Omental fat pad (tissue), 4 donors: Measurements from ENCODE around the gene AGAP1. TPM values are rescaled to one million over a fixed set of nuclear protein-coding genes. Genes with fewer than 3 reads are reported as not detected.

Source experiments
- ATAC-seq: fragments of 150-250 bp; one replicate; pipeline ENCODE4 v1.9.1; 2016; ENCODE audit warnings: mild to moderate bottlenecking, moderate library complexity; ENCODE audit not compliant: low FRiP score
- DNase-seq: peaks from one replicate; pipeline ENCODE4 v3.0.0-alpha.2; 2019; ENCODE audit warnings: low spot score
- CTCF ChIP-seq, 3 donors: fragments of 450-650 bp; IDR thresholded peaks; one replicate each; pipeline ENCODE4 v1.5.1; 2016 to 2017; ENCODE audit warnings: antibody characterized with exemption in 3 of 3, mild to moderate bottlenecking in 3 of 3, moderate library complexity in 2 of 3
- total RNA-seq, 4 donors: library from RNA; depleted of rRNA; stranded (reverse); fragments of >200 nt; gene quantifications; one replicate each; pipeline ENCODE4 v1.1.0, GENCODE V29; 2016

AGAP1 gene
- total RNA-seq, 4 donors from 2014 or later = 15.5 to 24.3 (median 16.2) TPM

DNA sequence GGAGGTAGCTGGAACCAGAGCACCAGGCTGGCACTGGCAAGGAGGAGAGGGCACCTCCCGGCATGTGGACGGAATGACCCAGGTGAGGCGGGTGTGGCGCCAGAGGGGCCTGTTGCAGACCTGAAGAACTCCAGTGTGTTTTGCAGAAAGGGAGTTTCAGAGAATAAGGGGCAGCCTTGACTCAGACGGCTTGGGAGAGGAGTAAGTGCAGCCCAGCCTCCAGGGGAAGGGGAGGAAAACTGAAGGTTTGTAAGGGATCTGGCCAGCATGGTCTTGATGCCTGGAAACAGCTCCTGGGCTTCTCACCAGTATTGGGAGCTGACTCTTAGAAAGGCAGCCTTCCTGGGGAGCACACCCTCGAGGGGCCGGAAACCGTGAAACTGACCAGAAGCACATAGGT lies 101.1 kb downstream of the AGAP1 start:
- ATAC-seq (peak; percentile 3), DNase-seq (no peak)
- TF ChIP-seq CTCF (IDR thresholded peaks at IDR 0.05) = no peak

- TF ChIP-seq CTCF (IDR thresholded peaks at IDR 0.05) = peak in 2 of 3 donors; percentile 27 to 59
These were observed 101.7 kb downstream of the AGAP1 start for GRCh38 chr2:235595422-235596010.

GRCh38 chr2:235596272-235596671 lies 102.4 kb downstream of the AGAP1 start:
- no peak for DNase-seq
- no peak for ATAC-seq
- no peak for TF ChIP-seq CTCF (IDR thresholded peaks at IDR 0.05)

More at GRCh38 chr2:235595422-235596010, 101.7 kb downstream of the AGAP1 start:
- DNase-seq = peak; percentile 58
- ATAC-seq = peak; percentile 58

- DNase-seq = no peak
- TF ChIP-seq CTCF (IDR thresholded peaks at IDR 0.05) = no peak
- no peak for ATAC-seq
These were observed 103.3 kb downstream of the AGAP1 start for GRCh38 chr2:235597081-235597615.

DNA sequence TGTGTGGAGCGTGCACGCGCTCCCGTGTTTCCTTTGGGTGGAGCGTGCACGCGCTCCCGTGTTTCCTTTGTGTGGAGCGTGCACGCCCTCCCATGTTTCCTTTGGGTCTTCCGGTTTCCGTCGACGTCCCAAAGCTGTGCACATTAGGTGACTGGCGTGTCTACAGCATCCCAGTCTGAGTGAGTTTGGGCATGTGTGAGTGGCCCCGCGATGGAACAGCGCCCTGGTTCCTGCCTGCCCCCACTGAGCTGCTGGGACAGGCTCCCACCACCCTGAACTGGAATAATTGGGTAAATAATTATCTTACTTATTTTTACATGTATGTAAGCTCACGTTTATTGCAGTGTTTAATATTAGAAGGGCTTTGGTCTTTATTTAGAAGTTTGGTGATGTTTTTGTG lies 104.2 kb downstream of the AGAP1 start:
- no peak for TF ChIP-seq CTCF (IDR thresholded peaks at IDR 0.05)
- no peak for ATAC-seq
- no peak for DNase-seq

- no peak for TF ChIP-seq CTCF (IDR thresholded peaks at IDR 0.05)
- no peak for ATAC-seq
These were observed 105.0 kb downstream of the AGAP1 start for GRCh38 chr2:235598532-235599531.

More at GRCh38 chr2:235598532-235599531, 105.0 kb downstream of the AGAP1 start:
- no peak for DNase-seq
